ENCODE results near the gene PARD3. TPM values are rescaled to one million over a fixed set of nuclear protein-coding genes. Genes with fewer than 3 reads are reported as not detected.

The PARD3 gene
- total and polyA plus RNA-seq, 10 of the 15 experiments (the other 5 are each of a cell fraction or from before 2014, with no cell fraction given), result 2.6 to 43.1 (median 13.9) TPM

- TF ChIP-seq, protein P1, sequence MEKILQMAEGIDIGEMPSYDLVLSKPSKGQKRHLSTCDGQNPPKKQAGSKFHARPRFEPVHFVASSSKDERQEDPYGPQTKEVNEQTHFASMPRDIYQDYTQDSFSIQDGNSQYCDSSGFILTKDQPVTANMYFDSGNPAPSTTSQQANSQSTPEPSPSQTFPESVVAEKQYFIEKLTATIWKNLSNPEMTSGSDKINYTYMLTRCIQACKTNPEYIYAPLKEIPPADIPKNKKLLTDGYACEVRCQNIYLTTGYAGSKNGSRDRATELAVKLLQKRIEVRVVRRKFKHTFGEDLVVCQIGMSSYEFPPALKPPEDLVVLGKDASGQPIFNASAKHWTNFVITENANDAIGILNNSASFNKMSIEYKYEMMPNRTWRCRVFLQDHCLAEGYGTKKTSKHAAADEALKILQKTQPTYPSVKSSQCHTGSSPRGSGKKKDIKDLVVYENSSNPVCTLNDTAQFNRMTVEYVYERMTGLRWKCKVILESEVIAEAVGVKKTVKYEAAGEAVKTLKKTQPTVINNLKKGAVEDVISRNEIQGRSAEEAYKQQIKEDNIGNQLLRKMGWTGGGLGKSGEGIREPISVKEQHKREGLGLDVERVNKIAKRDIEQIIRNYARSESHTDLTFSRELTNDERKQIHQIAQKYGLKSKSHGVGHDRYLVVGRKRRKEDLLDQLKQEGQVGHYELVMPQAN (conservative IDR thresholded peaks at IDR 0.05), result no peak
- TF ChIP-seq, protein P2, sequence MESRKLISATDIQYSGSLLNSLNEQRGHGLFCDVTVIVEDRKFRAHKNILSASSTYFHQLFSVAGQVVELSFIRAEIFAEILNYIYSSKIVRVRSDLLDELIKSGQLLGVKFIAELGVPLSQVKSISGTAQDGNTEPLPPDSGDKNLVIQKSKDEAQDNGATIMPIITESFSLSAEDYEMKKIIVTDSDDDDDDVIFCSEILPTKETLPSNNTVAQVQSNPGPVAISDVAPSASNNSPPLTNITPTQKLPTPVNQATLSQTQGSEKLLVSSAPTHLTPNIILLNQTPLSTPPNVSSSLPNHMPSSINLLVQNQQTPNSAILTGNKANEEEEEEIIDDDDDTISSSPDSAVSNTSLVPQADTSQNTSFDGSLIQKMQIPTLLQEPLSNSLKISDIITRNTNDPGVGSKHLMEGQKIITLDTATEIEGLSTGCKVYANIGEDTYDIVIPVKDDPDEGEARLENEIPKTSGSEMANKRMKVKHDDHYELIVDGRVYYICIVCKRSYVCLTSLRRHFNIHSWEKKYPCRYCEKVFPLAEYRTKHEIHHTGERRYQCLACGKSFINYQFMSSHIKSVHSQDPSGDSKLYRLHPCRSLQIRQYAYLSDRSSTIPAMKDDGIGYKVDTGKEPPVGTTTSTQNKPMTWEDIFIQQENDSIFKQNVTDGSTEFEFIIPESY (IDR thresholded peaks at IDR 0.05), result no peak
Observed at GRCh38 chr10:34710391-34710751, 104.7 kb downstream of the PARD3 start (continued).

- no peaks in the 10 kb centered on the region for H3K4me1 ChIP-seq (ENCODE audit: control insufficient read depth, insufficient read depth, low read length)
- no peak overlapping the region for H3K4me3 ChIP-seq
- DNase-seq (ENCODE audit: low read depth, low spot score) (no peak), ATAC-seq (no peak), FAIRE-seq (no peak)
- no TSS peak for BruUV-seq (replicated peaks)
- TF ChIP-seq NR2F1 (conservative IDR thresholded peaks at IDR 0.05) (no peak), PAX8 (IDR thresholded peaks at IDR 0.05) (no peak), USF1 (IDR thresholded peaks at IDR 0.05; ENCODE audit: borderline replicate concordance, extremely low read length, insufficient read depth, low read depth, low read length) (no peak), DPF2 (IDR thresholded peaks at IDR 0.05) (no peak)
- ChIA-PET SMC1A (ENCODE audit: uncharacterized antibody, unreplicated experiment) (interaction anchor here (0.7 to 6.6 kb wide), 4 partner anchors 14 to 430 kb away, joined by 3 to 27 read pairs (median 3); no protein-coding TSS in a partner anchor), RAD21 (ENCODE audit: unreplicated experiment) (interaction anchor here (1.3 kb wide), 1 partner anchor 15 kb away, joined by 3 read pairs; no protein-coding TSS in a partner anchor), POLR2A (interaction anchor here (0.6 to 1.1 kb wide), 2 partner anchors 21 to 23 kb away, joined by 3 read pairs; no protein-coding TSS in a partner anchor), CTCF (interaction anchor here (0.8 to 1.1 kb wide), 3 partner anchors 14 to 21 kb away, joined by 3 to 4 read pairs (median 4); no protein-coding TSS in a partner anchor)
- H4K20me1 ChIP-seq (ENCODE audit: control insufficient read depth, insufficient read depth), result no peaks in the 10 kb centered on the region
- no peaks in the 10 kb centered on the region for H3K9me3 ChIP-seq (replicated peaks; ENCODE audit: control insufficient read depth, insufficient read depth, low read length)
- 0 out of 4 replicates have a peak, but pooled peaks cover 0 to 3% of the 10 kb centered on the region in 2 experiments for H3K27me3 ChIP-seq (replicated peaks in 1 of 2; ENCODE audit: control insufficient read depth in 2 of 2, insufficient read depth in 2 of 2, low read length in 1 of 2)
- H3K79me2 ChIP-seq (ENCODE audit: control insufficient read depth, insufficient read depth, low read length), result no peaks in the 10 kb centered on the region
- no peak overlapping the region for H2AFZ ChIP-seq (ENCODE audit: control insufficient read depth, low read depth, low read length)
- no peak overlapping the region for H3K9ac ChIP-seq (ENCODE audit: control insufficient read depth, insufficient read depth, low read length)
- no peak overlapping the region for H3K27ac ChIP-seq (ENCODE audit: control insufficient read depth, insufficient read depth)
- intact Hi-C loops (cut with micrococcal nuclease; ENCODE audit: unreplicated experiment), result no loop called here
- no peaks in the 10 kb centered on the region for H3K36me3 ChIP-seq (ENCODE audit: control insufficient read depth in 2 of 2, insufficient read depth in 2 of 2, low read length in 1 of 2)
- in situ Hi-C loops (cut with MboI), result no loop called here
- H3K4me2 ChIP-seq (ENCODE audit: control insufficient read depth, insufficient read depth), result no peak overlapping the region
- WGBS (ENCODE audit: insufficient coverage, insufficient replicate concordance, low lambda C conversion rate, missing lambda C conversion rate), result 62% methylated on average over 8 of the region's 8 CpGs
Observed at GRCh38 chr10:34709637-34710390, 105.3 kb downstream of the PARD3 start.

Measured in GM12878 (cell line).